Umbilical cord (tissue), 2 donors: ENCODE measurements around the gene TBC1D24. TPM values are rescaled to one million over a fixed set of nuclear protein-coding genes. Genes with fewer than 3 reads are reported as not detected.
"Not testable (repeated sequence)": the region's sequence is repeated elsewhere in the genome, so short reads cannot be mapped to it uniquely, and the experiment has no call there.

Experiments
- DNase-seq: peaks from one replicate; pipeline ENCODE4 v3.0.0-alpha.2; 2015; ENCODE audit warnings: low spot score
- total RNA-seq: library from RNA; depleted of rRNA; stranded (reverse); fragments of >200 nt; gene quantifications from one replicate; pipeline ENCODE4 v1.2.3, GENCODE V29; 2014; ENCODE audit warnings: low replicate concordance; ENCODE audit not compliant: insufficient read depth

Gene TBC1D24
- 9.6 TPM for total RNA-seq

DNA sequence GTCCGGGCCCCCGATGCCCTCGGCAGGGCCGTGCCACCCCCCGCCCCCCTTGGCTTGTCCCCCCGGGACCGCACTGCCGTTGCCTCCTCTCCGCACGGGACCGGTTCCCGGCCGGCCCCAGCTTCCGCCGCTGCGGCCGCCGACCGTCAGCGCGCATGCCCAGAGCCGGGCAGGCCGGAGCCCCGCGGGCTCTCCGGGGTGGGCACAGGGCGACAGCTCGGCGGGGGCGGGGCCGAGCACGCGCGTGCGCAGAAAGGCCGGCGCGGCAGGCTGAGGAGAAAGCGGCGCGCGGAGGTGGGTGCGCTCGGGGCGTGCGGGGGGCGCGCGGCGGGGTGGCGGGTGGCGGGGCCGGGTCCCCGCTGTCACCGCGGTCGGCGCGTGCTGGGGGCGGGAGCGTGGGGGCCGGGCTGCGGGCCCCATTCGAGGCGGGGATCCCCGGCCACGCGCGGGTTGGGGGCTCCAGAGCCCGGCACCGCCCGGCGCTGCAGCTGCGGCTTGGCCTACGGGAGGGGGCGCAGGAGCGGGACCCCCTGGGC, at the start of gene TBC1D24:
TSS of gene TBC1D24 (plus strand) at position 251 of the 536 bp plus-strand sequence. CDS start 21,022 bp downstream, outside the sequence.
- peak; percentile 90 for DNase-seq

GRCh38 chr16:2425825-2426430, 49.0 kb upstream of the TBC1D24 start:
- no peak for DNase-seq

DNA sequence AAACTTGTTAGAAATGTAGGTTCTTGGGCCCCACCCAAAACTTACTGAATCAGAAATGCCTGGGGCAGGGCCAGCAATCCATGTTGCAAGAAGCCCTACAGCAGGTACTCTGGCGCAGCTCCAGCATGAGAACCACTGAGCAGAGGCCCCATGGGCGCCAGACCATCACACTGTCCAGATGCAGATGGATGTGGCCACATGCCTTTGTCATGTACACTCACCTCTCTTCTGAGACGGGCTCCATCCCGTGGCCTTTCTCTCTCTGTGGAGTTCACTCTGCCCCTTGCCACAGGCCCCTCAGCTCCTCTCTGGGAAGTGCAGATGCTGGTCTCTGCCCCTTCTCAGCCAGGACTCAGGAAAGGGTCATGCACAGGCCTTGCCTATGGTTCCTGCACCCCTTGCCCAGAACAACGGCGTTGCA, 48.0 kb upstream of the TBC1D24 start:
- DNase-seq = no peak

DNA sequence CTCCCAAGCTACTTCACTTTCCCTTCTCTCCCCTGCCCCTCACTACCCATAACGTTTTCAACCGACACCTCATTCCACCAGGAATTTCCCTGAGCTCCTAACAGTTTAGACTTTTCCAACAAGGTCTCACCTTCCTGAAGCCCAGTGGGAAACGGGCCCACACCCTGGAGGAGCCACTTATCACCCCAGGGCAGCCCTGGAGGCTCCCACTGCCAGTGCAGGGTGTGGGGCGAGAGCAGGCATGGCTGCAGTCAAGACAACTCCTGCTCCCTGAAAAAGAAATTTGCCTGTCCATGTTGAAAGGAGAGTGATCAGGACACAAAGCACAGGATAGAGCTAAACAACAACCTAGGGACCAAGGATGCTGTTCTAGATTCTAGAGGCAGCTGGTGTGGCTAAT, 47.4 kb upstream of the TBC1D24 start:
- no peak for DNase-seq

GRCh38 chr16:2428051-2428783, 46.7 kb upstream of the TBC1D24 start:
- DNase-seq = peak; percentile 31

GRCh38 chr16:2428784-2429033, 46.2 kb upstream of the TBC1D24 start:
- no peak for DNase-seq

DNA sequence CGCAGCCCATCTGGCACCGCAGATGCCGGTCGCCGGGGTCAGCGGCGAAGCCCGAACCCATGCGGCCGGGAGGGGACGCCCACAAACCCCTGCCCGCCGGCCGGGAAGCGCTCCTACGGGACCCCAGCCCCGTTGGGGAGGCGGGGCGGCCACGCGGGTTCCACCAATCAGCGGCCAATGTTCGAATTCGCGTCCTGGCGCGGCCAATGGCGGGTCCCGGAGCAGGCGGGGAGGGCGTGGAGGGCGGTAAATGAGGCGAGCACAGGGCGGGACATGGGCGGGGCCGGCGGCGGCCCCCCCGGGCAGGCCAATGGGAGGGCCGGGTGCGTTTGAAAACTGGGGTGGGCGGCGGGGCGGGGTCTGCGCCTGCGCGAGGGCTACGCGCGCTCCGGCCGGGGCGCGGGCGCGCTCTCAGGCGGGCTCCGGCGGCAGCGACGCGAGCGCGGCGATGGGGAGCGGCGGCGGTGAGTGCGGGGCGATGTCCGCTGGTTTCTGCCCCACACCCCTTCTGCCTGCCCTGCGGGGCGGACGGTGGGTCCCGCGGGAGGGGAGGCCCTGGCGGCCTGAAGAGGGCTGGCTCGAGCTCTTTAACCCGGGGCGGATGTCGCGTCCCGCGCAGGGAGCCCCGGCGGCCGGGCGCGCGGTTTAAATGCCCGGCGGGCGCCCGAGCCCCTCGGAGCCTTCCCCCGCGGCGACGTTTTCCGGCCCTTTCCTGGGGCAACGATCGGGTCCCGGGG, 45.7 kb upstream of the TBC1D24 start, which contains the start of gene CCNF:
TSS of gene CCNF (plus strand) at position 414 of the 737 bp plus-strand sequence. CDS start at position 449, 35 bp downstream.
- DNase-seq = peak; percentile 97

DNA sequence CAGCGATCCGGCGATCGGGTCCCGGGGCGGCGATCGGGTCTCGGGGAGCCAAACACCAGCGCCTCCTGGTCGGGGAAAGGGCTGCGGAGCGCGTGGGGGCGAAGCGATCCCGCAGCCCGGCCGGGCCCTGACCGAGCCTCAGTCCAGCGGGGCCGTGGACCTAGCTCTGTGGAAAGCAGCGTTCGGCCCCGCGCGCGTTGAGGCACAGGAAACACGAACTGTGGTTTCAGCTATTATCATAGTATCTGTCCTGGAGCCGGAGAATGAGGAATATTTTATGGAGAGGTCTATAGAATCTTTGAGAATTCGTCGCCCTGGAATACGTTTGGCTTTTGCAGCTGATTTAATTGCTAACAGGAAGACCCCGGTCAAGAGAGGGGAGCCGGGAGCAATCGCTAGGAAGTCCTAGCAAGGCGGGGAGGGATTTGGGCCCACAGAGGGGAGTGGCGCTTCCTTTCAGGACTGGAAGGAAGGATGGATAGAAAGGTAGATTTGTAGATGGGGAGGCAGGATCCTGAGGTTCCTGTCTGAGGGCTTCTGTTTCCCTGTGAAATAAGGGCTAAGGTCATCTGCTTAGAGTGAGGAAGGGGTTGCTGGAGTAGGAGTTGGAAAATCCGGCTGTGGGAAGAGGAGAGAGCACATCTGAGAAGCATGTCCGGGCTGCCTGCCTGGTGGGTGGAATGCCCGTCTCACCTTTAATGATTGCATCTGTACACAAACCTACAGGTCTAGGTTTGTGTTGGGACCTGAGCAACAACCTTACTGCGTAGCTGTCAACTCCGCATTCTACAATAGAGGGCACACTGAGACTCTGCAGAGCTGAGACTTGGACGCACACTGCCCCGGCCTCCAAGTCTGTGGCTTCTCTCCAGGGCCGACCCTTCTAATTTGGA, 44.9 kb upstream of the TBC1D24 start:
- peak; percentile 35 for DNase-seq

GRCh38 chr16:2432286-2432685, 42.6 kb upstream of the TBC1D24 start:
- no peak for DNase-seq

- DNase-seq = no peak
These were observed 42.0 kb upstream of the TBC1D24 start for GRCh38 chr16:2432801-2433505.

- not testable (repeated sequence) for DNase-seq
These were observed 39.7 kb upstream of the TBC1D24 start for GRCh38 chr16:2435236-2435635.

- DNase-seq = peak; percentile 44
These were observed 38.8 kb upstream of the TBC1D24 start for GRCh38 chr16:2436110-2436509.

DNA sequence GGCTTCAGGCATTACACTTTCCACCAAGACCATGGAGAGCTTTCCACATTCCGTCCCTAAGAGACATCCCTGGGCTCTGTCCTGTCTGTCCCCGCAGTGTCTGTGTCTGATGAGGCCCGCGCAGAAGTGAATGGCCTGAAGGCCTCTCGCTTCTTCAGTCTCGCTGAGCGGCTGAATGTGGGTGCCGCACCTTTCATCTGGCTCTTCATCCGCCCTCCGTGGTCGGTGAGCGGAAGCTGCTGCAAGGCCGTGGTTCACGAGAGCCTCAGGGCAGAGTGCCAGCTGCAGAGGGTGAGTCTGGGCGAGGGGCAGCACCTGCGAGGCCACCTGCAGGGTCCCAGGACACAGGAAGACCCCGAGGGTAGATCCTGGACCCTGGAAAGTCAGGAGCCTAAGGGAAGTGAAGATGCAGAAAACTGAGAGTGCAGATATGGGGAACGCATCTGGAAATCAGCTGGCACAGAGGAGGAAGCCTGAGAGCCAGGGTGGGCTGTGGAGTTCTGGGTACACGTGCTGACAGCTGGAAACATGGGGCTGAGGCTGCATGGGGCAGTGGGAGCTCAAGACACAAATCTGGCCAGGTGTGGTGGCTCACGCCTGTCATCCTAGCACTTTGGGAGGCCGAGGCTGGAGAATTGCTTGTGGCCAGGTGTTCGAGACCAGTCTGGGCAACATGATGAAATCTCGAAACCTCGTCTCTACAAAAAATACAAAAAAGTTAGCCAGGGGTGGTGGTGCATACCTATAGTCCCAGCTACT, 37.7 kb upstream of the TBC1D24 start:
- DNase-seq = no peak

DNA sequence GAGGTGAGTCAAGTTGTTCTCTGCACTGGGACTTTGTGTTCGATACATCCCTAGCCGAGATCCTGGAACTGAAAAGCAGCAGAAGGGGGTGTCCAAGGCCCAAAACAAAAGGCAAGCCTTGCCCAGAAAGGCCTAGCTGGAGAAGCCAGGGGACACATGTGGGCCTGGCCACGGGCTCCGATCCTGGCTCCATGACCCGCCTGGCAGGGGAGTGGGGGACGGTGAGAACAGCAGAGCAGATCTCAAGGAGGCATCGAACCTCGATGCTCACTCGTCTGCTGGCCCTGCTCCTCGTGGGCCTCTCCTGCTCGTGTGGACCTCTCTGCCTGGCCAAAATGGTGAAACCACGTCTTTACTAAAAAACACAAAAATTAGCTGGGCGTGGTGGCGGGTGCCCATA, 36.8 kb upstream of the TBC1D24 start:
- no peak for DNase-seq

- DNase-seq = no peak
These were observed 35.3 kb upstream of the TBC1D24 start for GRCh38 chr16:2439598-2439997.

- DNase-seq = not testable (repeated sequence)
These were observed 33.7 kb upstream of the TBC1D24 start for GRCh38 chr16:2441143-2441804.

GRCh38 chr16:2443555-2443954, 31.4 kb upstream of the TBC1D24 start:
- no peak for DNase-seq

DNA sequence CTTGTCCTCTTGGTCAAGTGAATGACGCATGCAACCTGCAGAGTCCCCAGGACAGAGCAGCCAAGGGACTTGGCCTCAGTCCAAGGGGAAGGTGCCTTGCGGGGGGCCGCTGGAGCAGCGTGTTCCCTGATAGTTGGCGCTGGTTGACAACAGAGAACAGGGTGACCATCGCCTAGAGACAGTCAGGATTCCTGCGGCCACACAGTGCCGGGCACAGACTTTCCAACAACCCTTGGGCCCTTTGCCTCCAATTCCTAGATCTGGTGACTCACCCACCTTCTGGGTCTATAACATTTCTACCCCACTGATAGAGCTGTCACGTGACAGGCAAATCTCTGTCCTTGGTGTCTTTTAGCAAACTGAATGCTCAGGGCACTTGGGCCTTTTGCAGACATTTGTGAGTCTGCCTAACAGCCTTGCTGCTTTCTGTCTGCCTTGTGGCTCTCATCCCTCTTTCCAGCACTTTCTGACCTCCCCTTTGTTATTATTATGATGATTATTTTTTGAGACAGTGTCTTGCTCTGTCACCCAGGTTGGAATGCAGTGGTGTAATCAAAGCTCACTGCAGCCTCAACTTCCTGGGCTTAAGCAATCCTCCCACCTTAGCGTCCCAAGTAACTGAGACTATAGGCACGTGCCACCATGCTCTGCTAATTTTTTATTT, 26.9 kb upstream of the TBC1D24 start:
- DNase-seq = no peak

GRCh38 chr16:2449118-2449517, 25.8 kb upstream of the TBC1D24 start:
- DNase-seq = no peak
